Measurements from ENCODE around the gene NAA35. TPM values are rescaled to one million over a fixed set of nuclear protein-coding genes. Genes with fewer than 3 reads are reported as not detected.

Gene NAA35
- total and polyA plus RNA-seq, 2 donors (not counting 3 experiments of a cell fraction or from before 2014, with no cell fraction given): 7.9 to 22.5 TPM

DNA sequence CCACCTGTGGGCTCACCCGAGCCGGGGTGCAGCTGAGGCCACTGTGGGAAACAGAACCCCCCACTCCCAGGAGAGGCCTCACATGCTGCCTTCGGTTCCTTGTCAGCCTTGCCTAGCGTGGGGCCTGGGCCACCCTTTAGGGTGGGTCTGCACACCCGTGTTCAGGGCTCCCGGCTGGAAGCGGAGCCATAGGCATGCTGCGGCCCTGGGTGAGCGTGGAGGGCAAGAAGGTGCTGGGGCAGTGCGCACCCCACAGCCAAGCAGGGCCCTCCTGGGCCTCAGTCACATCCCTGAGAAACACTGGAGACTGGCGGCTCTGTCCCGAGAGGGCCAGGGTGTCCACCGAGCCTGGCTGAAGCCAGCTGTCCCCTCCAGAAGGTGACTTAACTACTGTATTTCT, 116.5 kb downstream of the NAA35 start:
- Histone ChIP-seq H3K9ac (replicated peaks; ENCODE audit: extremely low read depth, insufficient read depth, low read length) (no peak overlapping the region), H3K4me3 (replicated peaks in 1 of 3; ENCODE audit: insufficient read depth in 1 of 3, low read depth in 1 of 3, low read length in 3 of 3) (no peak overlapping the region), H3K4me2 (ENCODE audit: insufficient read depth, low read length) (no peak overlapping the region), H3K36me3 (ENCODE audit: control insufficient read depth in 2 of 2, extremely low read depth in 1 of 2, insufficient read depth in 2 of 2, low read length in 2 of 2) (peaks cover 0 to 2% of the 10 kb centered on the region in 2 experiments), H3K27me3 (ENCODE audit: control insufficient read depth in 2 of 2, insufficient read depth in 2 of 2, low read length in 2 of 2) (no peaks in the 10 kb centered on the region), H3K9me1 (replicated peaks; ENCODE audit: control insufficient read depth, extremely low read depth, insufficient read depth, low read length) (no peaks in the 10 kb centered on the region), H3K27ac (ENCODE audit: insufficient read depth, low read depth, low read length) (no peak overlapping the region), H3K79me2 (ENCODE audit: control insufficient read depth, insufficient read depth, low read length) (peaks cover 10% of the 10 kb centered on the region), H4K20me1 (replicated peaks; ENCODE audit: control insufficient read depth, extremely low read depth, insufficient read depth, low read length) (no peaks in the 10 kb centered on the region), H3K4me1 (ENCODE audit: control insufficient read depth, extremely low read depth, insufficient read depth, low read length) (no peaks in the 10 kb centered on the region), H2AFZ (ENCODE audit: low read depth, low read length) (no peak overlapping the region), H3K9me3 (replicated peaks; ENCODE audit: control insufficient read depth, insufficient read depth, low read length) (no peaks in the 10 kb centered on the region)
- DNase-seq (ENCODE audit: low read depth, low spot score): no peak
- ChIA-PET CTCF (no interaction called here), POLR2A (no interaction called here)
- no TSS peak for BruUV-seq (replicated peaks)
- TF ChIP-seq, protein P1, sequence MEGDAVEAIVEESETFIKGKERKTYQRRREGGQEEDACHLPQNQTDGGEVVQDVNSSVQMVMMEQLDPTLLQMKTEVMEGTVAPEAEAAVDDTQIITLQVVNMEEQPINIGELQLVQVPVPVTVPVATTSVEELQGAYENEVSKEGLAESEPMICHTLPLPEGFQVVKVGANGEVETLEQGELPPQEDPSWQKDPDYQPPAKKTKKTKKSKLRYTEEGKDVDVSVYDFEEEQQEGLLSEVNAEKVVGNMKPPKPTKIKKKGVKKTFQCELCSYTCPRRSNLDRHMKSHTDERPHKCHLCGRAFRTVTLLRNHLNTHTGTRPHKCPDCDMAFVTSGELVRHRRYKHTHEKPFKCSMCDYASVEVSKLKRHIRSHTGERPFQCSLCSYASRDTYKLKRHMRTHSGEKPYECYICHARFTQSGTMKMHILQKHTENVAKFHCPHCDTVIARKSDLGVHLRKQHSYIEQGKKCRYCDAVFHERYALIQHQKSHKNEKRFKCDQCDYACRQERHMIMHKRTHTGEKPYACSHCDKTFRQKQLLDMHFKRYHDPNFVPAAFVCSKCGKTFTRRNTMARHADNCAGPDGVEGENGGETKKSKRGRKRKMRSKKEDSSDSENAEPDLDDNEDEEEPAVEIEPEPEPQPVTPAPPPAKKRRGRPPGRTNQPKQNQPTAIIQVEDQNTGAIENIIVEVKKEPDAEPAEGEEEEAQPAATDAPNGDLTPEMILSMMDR (IDR thresholded peaks at IDR 0.05; ENCODE audit: extremely low read depth in 1 of 2, insufficient read depth in 1 of 2, low read depth in 1 of 2, low read length in 2 of 2): no peak
- TF ChIP-seq POLR2A (IDR thresholded peaks at IDR 0.05; ENCODE audit: low read depth, low read length): no peak
- no peak for TF ChIP-seq POLR2AphosphoS5 (IDR thresholded peaks at IDR 0.05; ENCODE audit: insufficient read depth, low read depth, low read length)
- no peak for TF ChIP-seq GATA2 (IDR thresholded peaks at IDR 0.05; ENCODE audit: insufficient read depth, insufficient read length, low read depth, low read length)
- no peak for TF ChIP-seq MYC (IDR thresholded peaks at IDR 0.05; ENCODE audit: low read depth, low read length)
- TF ChIP-seq EZH2 (IDR thresholded peaks at IDR 0.05; ENCODE audit: borderline replicate concordance, low read depth, low read length, severe bottlenecking): no peak
- no peak for TF ChIP-seq FOS (IDR thresholded peaks at IDR 0.05; ENCODE audit: borderline replicate concordance, insufficient read depth, low read length)
- TF ChIP-seq JUN (IDR thresholded peaks at IDR 0.05; ENCODE audit: borderline replicate concordance, insufficient read depth, insufficient read length, low read depth): no peak
- TF ChIP-seq, protein P2, sequence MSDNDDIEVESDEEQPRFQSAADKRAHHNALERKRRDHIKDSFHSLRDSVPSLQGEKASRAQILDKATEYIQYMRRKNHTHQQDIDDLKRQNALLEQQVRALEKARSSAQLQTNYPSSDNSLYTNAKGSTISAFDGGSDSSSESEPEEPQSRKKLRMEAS (IDR thresholded peaks at IDR 0.05; ENCODE audit: insufficient read depth, insufficient read length): no peak
- no peak for FAIRE-seq
- intact Hi-C loops (cut with micrococcal nuclease) (no loop called here), dilution Hi-C loops (cut with MboI; ENCODE audit: extremely low pct_ligation_motif_present, low sequenced_read_pairs) (no loop called here)
